ENCODE measurements around the gene DUSP28. TPM values are rescaled to one million over a fixed set of nuclear protein-coding genes. Genes with fewer than 3 reads are reported as not detected.

DUSP28 gene
- total and polyA plus RNA-seq, 2 of the 13 experiments (the other 11 are each of a cell fraction or from before 2014, with no cell fraction given) = 5.2 to 8.6 TPM

DNA sequence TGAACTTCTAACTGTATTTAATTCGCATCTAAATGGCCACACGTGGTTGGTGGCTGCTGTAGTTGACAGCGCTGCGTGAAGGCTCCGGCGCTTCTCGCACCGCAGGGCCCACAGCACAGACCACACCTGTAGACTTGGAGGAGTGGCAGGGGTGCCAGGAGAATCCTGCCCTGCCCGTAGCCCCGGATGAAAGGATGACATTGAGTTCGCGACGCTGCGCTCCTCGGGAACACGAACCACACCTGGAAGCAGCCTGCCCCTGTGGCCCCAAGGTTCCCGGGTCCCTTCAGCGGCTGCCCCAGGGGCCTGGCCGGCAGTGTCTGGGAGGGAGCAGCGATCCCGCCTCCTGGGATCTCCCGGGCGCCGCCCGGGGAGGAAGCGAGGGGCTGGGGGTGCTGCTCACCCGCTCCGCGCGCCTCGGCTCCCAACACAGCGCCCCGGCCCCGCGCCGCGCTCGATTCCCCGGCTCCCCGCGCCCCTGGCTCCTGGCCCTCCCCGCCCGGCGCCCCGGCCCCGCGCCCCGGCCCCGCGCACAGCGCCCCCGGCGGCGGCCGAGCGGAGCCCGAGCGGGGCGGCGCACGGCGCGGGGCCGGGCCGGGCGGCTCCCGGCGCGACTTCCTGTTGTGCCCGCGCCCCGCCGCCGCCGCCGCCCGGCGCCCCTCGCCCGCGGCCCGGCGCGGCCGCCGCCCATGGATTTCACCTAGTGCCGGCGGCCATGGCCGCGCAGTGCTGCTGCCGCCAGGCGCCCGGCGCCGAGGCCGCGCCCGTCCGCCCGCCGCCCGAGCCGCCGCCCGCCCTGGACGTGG, 7.9 kb downstream of the DUSP28 start, which contains the start of gene RNPEPL1 (continued):
- TF ChIP-seq CBX1 (IDR thresholded peaks at IDR 0.05; ENCODE audit: low read depth) (no peak), FOXO1 (CRISPR knock-in tag; IDR thresholded peaks at IDR 0.05) (no peak), ZNF10 (CRISPR knock-in tag; IDR thresholded peaks at IDR 0.05; ENCODE audit: borderline replicate concordance, low read depth) (no peak), ATF7 (IDR thresholded peaks at IDR 0.05) (no peak), ATF7 (CRISPR knock-in tag; IDR thresholded peaks at IDR 0.05) (no peak), KDM1A (CRISPR knock-in tag; IDR thresholded peaks at IDR 0.05) (no peak), SAFB2 (CRISPR knock-in tag; IDR thresholded peaks at IDR 0.05; ENCODE audit: borderline replicate concordance, low read depth) (no peak), ZNF343 (CRISPR knock-in tag; IDR thresholded peaks at IDR 0.05) (no peak), CREM (IDR thresholded peaks at IDR 0.05) (no peak), CREM (CRISPR knock-in tag; IDR thresholded peaks at IDR 0.05) (no peak), PHF21A (CRISPR knock-in tag; IDR thresholded peaks at IDR 0.05) (no peak), SSRP1 (CRISPR knock-in tag; IDR thresholded peaks at IDR 0.05) (no peak), REL (CRISPR knock-in tag; conservative IDR thresholded peaks at IDR 0.05) (no peak), PTBP1 (IDR thresholded peaks at IDR 0.05; ENCODE audit: low read depth, low read length, poor library complexity, severe bottlenecking) (no peak), ZBTB3 (CRISPR knock-in tag; IDR thresholded peaks at IDR 0.05; ENCODE audit: borderline replicate concordance, low read depth) (no peak), HMGXB4 (CRISPR knock-in tag; IDR thresholded peaks at IDR 0.05; ENCODE audit: borderline replicate concordance in 1 of 2, low read depth in 1 of 2) (peak in 1 of 2 experiments; percentile 28; a peak in 1 of 4 replicates), ZNF20 (CRISPR knock-in tag; IDR thresholded peaks at IDR 0.05) (no peak), ZNF530 (CRISPR knock-in tag; IDR thresholded peaks at IDR 0.05; ENCODE audit: low read depth) (no peak), TARDBP (CRISPR knock-in tag; IDR thresholded peaks at IDR 0.05) (no peak), ZSCAN31 (CRISPR knock-in tag; IDR thresholded peaks at IDR 0.05; ENCODE audit: low read depth) (peak; percentile 56), NKX3-1 (CRISPR knock-in tag; IDR thresholded peaks at IDR 0.05) (no peak), ONECUT2 (CRISPR knock-in tag; IDR thresholded peaks at IDR 0.05) (no peak), ZBTB14 (CRISPR knock-in tag; IDR thresholded peaks at IDR 0.05) (no peak)
- TF ChIP-seq, protein P1, sequence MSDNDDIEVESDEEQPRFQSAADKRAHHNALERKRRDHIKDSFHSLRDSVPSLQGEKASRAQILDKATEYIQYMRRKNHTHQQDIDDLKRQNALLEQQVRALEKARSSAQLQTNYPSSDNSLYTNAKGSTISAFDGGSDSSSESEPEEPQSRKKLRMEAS (IDR thresholded peaks at IDR 0.05) = peak; percentile 89
- TF ChIP-seq, protein P2, sequence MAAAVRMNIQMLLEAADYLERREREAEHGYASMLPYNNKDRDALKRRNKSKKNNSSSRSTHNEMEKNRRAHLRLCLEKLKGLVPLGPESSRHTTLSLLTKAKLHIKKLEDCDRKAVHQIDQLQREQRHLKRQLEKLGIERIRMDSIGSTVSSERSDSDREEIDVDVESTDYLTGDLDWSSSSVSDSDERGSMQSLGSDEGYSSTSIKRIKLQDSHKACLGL (CRISPR knock-in tag; IDR thresholded peaks at IDR 0.05) = peak; percentile 83; the same call in 1 of the 2 replicates
- TF ChIP-seq, protein P3, sequence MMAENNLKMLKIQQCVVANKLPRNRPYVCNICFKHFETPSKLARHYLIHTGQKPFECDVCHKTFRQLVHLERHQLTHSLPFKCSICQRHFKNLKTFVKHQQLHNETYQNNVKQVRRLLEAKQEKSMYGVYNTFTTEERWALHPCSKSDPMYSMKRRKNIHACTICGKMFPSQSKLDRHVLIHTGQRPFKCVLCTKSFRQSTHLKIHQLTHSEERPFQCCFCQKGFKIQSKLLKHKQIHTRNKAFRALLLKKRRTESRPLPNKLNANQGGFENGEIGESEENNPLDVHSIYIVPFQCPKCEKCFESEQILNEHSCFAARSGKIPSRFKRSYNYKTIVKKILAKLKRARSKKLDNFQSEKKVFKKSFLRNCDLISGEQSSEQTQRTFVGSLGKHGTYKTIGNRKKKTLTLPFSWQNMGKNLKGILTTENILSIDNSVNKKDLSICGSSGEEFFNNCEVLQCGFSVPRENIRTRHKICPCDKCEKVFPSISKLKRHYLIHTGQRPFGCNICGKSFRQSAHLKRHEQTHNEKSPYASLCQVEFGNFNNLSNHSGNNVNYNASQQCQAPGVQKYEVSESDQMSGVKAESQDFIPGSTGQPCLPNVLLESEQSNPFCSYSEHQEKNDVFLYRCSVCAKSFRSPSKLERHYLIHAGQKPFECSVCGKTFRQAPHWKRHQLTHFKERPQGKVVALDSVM (CRISPR knock-in tag; IDR thresholded peaks at IDR 0.05) = no peak
